PFSK-1 (cell line): Measurements from ENCODE around the gene CYB5B.

Experiments
- POLR2AphosphoS5 ChIP-seq: IDR thresholded peaks from 2 replicates; pipeline ENCODE4 v1.6.1; 2012; ENCODE audit warnings: low read depth, mild to moderate bottlenecking, control low read depth, low read length, moderate library complexity
- SIN3A ChIP-seq: IDR thresholded peaks from 2 replicates; pipeline ENCODE4 v1.6.1; 2012; ENCODE audit warnings: mild to moderate bottlenecking, low read length, moderate library complexity, borderline replicate concordance; ENCODE audit not compliant: insufficient read depth
- TAF1 ChIP-seq: IDR thresholded peaks from 2 replicates; pipeline ENCODE4 v1.6.1; 2012; ENCODE audit warnings: low read length, control low read depth, borderline replicate concordance; ENCODE audit not compliant: insufficient read depth

DNA sequence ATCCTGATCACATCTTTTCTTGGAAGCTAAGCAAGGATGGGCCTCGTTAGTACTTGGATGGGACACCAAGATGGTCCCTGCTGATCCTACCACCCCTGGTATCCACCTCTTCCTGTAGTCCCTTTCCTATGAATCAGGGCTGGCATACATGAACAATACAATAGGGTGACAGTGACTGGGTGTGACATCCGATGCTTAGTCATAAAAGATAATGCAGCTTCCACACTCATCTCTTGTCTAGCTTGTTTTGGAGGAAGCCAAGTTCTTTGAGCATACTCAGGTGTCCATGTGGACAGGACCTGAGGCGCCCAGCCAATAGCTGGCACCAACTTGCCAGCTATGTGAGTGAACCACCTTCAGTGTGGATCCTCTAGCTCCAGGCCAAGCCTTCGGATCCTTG lies 78.8 kb downstream of the CYB5B start:
- no peak for TF ChIP-seq TAF1
- TF ChIP-seq POLR2AphosphoS5 = no peak
- TF ChIP-seq SIN3A = no peak
